HepG2 (cell line): ENCODE measurements around the gene MYO9A.

Source experiments
- FOXM1 ChIP-seq: sonication (generic); formaldehyde crosslinking; IDR thresholded peaks from 2 replicates; pipeline ENCODE4 v1.5.0; 2020; ENCODE audit warnings: missing genetic modification reagents
- RBM39 ChIP-seq: fragments of 200-400 bp; formaldehyde crosslinking; IDR thresholded peaks from one replicate; pipeline ENCODE4 v1.6.1; 2018; ENCODE audit warnings: antibody characterized with exemption, mild to moderate bottlenecking, low read depth, low read length; ENCODE audit not compliant: poor library complexity, severe bottlenecking
- ZNF660 ChIP-seq: sonication (generic); formaldehyde crosslinking; IDR thresholded peaks from 2 replicates; pipeline ENCODE4 v1.5.1; 2020; ENCODE audit warnings: mild to moderate bottlenecking, low read depth, missing genetic modification reagents, borderline replicate concordance
- ZNF883 ChIP-seq: sonication (generic); formaldehyde crosslinking; IDR thresholded peaks from 2 replicates; pipeline ENCODE4 v1.5.1; 2020; ENCODE audit warnings: mild to moderate bottlenecking, missing genetic modification reagents; ENCODE audit errors: not compliant biosample characterization

DNA sequence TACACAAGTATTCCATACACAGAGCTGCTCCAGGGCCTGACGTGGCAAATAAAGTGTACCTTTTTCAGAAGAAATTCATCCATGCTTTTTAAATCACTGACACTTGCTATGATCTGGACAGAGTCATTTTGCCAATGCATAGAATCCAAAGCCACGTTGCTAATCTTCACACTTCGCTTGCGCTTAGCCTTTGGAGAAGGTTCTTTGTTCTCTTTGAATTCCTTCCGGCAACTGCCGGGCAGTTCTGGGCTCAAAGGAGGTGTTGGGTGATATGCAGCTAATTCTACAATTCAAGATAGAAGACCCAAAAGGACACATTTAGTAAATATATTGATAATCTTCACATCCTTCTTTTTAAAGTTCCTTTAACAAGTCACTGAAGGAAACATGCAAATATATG, 237.7 kb downstream of the MYO9A start:
- TF ChIP-seq ZNF660 (CRISPR knock-in tag) (no peak), RBM39 (no peak), ZNF883 (no peak), FOXM1 (CRISPR knock-in tag) (no peak)
